Thyroid gland (tissue), 4 donors: ENCODE data around the gene FABP7. TPM values are rescaled to one million over a fixed set of nuclear protein-coding genes. Genes with fewer than 3 reads are reported as not detected.

Source experiments
- DNase-seq, 2 donors: peaks; one replicate each; pipeline ENCODE4 v3.0.0-alpha.2; 2019
- H3K27ac ChIP-seq, 3 donors: fragments of 200-600 bp; sonication (generic); 1 replicate in 2 of 3; 2 replicates in 1 of 3; pipeline ENCODE4 v1.5.1; 2016 to 2019; ENCODE audit warnings: mild to moderate bottlenecking in 1 of 3, moderate library complexity in 1 of 3
- H3K27me3 ChIP-seq: fragments of 200-600 bp; sonication (generic); one replicate; pipeline ENCODE4 v1.5.1; 2019
- H3K36me3 ChIP-seq, 2 donors: fragments of 200-600 bp; sonication (generic); one replicate each; pipeline ENCODE4 v1.5.1; 2016 to 2019
- H3K4me1 ChIP-seq, 2 donors: fragments of 200-600 bp; sonication (generic); one replicate each; pipeline ENCODE4 v1.5.1; 2017 to 2019
- H3K4me3 ChIP-seq, 3 donors: fragments of 200-600 bp; sonication (generic); replicated peaks in 1 of 3; 1 replicate in 2 of 3; 2 replicates in 1 of 3; pipeline ENCODE4 v1.5.1; 2016; ENCODE audit warnings: mild to moderate bottlenecking in 1 of 3
- H3K9me3 ChIP-seq: fragments of 200-600 bp; sonication (generic); one replicate; pipeline ENCODE4 v1.5.1; 2017
- POLR2A ChIP-seq, 2 donors: fragments of 450-650 bp; IDR thresholded peaks; one replicate each; pipeline ENCODE4 v1.6.1; 2017; ENCODE audit warnings: antibody characterized with exemption in 2 of 2, mild to moderate bottlenecking in 2 of 2, moderate library complexity in 1 of 2
- WGBS, 2 donors: methylation state at CpG; one replicate each; pipeline ENCODE4 v1.1.5; 2017; 5-methylcytosine and 5-hydroxymethylcytosine counted together
- intact Hi-C: fragments of 100-400 bp; cut with DNase I; formaldehyde crosslinking; loops from one replicate; pipeline ENCODE4 v1.15.1; 2023
- total RNA-seq, 4 donors: library from RNA; depleted of rRNA; stranded (reverse); fragments of >200 nt; gene quantifications; one replicate each; pipeline ENCODE4 v1.2.3, GENCODE V29; 2016
- TF ChIP-seq, protein P1 (sequence below), 6 experiments: fragments of 200-600 bp in 3 of 6; fragments of 450-650 bp in 3 of 6; sonication (generic) in 3 of 6; IDR thresholded peaks; one replicate each; pipeline ENCODE4 v1.5.1; 2016 to 2019; ENCODE audit warnings: antibody characterized with exemption in 6 of 6, mild to moderate bottlenecking in 2 of 6, inconsistent platforms in 1 of 6, moderate library complexity in 1 of 6

The FABP7 gene
- total RNA-seq, 4 donors from 2014 or later: not detected

DNA sequence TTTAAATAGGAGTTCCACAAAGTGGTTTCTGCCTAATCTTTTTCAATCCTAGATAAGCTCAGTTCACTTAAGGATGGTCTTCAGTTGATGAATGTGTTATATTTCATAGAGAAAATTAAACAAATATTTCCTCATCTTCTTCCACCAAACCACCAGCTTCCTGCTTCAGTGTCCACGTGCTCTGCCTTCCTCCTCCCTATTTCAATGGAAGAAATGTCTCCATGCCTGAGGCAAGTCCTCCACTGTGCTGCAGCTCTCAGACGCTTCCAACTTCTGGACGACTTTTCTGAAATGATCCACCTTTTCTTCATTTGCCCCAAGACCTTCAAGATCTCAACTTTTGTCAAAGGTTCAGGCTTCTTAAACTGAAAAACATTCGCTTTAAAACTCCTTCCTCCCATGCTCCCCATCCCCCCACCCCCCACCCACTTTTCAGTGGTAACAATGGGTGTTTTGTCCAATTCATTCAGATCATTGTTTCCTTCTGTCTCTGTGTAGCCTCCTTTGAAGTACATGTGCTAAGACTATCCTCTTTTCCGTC is 25.3 kb upstream of the FABP7 start:
- no peaks in the 10 kb centered on the region for H3K27me3 ChIP-seq
- intact Hi-C loops: no loop called here
- no peak for TF ChIP-seq POLR2A (IDR thresholded peaks at IDR 0.05)
- TF ChIP-seq, protein P1, sequence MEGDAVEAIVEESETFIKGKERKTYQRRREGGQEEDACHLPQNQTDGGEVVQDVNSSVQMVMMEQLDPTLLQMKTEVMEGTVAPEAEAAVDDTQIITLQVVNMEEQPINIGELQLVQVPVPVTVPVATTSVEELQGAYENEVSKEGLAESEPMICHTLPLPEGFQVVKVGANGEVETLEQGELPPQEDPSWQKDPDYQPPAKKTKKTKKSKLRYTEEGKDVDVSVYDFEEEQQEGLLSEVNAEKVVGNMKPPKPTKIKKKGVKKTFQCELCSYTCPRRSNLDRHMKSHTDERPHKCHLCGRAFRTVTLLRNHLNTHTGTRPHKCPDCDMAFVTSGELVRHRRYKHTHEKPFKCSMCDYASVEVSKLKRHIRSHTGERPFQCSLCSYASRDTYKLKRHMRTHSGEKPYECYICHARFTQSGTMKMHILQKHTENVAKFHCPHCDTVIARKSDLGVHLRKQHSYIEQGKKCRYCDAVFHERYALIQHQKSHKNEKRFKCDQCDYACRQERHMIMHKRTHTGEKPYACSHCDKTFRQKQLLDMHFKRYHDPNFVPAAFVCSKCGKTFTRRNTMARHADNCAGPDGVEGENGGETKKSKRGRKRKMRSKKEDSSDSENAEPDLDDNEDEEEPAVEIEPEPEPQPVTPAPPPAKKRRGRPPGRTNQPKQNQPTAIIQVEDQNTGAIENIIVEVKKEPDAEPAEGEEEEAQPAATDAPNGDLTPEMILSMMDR (IDR thresholded peaks at IDR 0.05): no peak
- H3K9me3 ChIP-seq: no peaks in the 10 kb centered on the region
- H3K4me1 ChIP-seq: no peaks in the 10 kb centered on the region
- no peaks in the 10 kb centered on the region for H3K36me3 ChIP-seq
- H3K4me3 ChIP-seq: no peak overlapping the region
- WGBS, 2 donors: 79 to 88% methylated on average over 5 of the region's 5 CpGs
- no peak overlapping the region for H3K27ac ChIP-seq
- no peak for DNase-seq

DNA sequence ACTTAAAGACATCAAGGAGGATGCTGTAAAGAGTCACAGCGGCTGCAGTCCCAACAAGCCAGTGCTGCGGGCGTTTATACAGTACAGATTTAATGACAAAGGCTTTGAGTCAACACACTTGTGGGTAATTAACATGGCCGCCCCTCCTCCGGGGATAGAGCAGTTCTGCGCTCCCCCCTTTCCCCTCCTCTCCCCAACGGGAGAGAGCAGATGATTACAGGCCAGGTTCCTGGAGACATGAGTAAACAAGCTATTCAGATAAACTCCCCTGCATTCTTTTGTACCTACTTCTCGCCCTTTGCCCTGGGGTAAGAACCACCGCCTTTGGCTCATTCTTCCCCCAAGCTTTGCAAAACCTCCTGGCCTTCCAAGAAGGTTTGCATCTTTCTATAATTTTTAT is 23.6 kb upstream of the FABP7 start:
- Histone ChIP-seq H3K4me1 (no peaks in the 10 kb centered on the region), H3K9me3 (no peaks in the 10 kb centered on the region), H3K27ac (no peak overlapping the region), H3K36me3 (no peaks in the 10 kb centered on the region), H3K27me3 (no peaks in the 10 kb centered on the region), H3K4me3 (no peak overlapping the region)
- intact Hi-C loops: no loop called here
- TF ChIP-seq, protein P1 (IDR thresholded peaks at IDR 0.05): no peak
- no peak for TF ChIP-seq POLR2A (IDR thresholded peaks at IDR 0.05)
- WGBS, 2 donors: 74 to 81% methylated on average over 9 of the region's 9 CpGs
- no peak for DNase-seq

DNA sequence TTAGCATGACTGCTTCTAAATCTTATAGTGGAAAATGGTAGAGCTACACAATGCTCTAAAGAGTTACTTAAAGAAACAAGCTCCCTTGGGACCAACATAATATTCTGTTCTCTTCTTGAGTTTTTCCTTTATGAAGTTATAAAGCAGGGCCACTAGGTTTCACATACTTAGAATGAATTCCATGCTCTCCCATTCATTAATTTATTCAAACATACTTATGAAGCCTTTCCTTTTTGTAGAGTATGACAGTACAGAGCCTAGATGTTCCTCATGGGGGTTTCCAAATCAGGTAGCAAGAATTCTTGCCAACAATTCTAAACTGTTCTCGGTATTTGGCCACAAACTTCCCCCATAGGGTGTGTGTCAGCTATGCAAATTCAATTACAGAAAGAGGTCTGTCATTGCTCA is 20.6 kb upstream of the FABP7 start:
- H3K27ac ChIP-seq: no peak overlapping the region
- H3K4me1 ChIP-seq: no peaks in the 10 kb centered on the region
- no peak overlapping the region for H3K4me3 ChIP-seq
- H3K27me3 ChIP-seq: no peaks in the 10 kb centered on the region
- intact Hi-C loops: no loop called here
- H3K36me3 ChIP-seq: no peaks in the 10 kb centered on the region
- no peak for DNase-seq
- TF ChIP-seq, protein P1 (IDR thresholded peaks at IDR 0.05): no peak
- no peak for TF ChIP-seq POLR2A (IDR thresholded peaks at IDR 0.05)
- H3K9me3 ChIP-seq: no peaks in the 10 kb centered on the region
- WGBS, 2 donors: 58 to 69% methylated on average over 1 of the region's 1 CpG

DNA sequence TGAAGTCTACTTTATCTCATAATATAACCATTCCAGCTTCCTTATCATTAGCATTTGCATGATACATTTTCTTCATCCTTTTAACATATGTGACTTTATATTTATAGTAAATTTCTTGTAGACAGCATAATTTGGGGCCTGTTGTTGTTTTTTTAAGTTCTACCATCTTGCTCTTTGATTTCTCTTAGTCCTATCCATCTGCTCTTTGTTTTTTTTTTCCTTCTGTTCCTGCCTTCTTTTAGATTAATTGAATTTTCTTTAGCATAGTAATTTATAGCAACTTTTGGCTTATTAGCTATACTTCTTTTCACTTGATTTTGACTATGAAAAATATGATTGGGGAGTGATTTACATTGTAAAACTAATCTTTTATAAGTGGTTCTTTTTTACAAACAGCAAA is 19.2 kb upstream of the FABP7 start:
- no peak overlapping the region for H3K27ac ChIP-seq
- TF ChIP-seq POLR2A (IDR thresholded peaks at IDR 0.05): no peak
- TF ChIP-seq, protein P1 (IDR thresholded peaks at IDR 0.05): no peak
- H3K36me3 ChIP-seq: no peaks in the 10 kb centered on the region
- H3K9me3 ChIP-seq: no peaks in the 10 kb centered on the region
- intact Hi-C loops: no loop called here
- H3K4me1 ChIP-seq: no peaks in the 10 kb centered on the region
- H3K4me3 ChIP-seq: no peak overlapping the region
- no peak for DNase-seq
- H3K27me3 ChIP-seq: no peaks in the 10 kb centered on the region

DNA sequence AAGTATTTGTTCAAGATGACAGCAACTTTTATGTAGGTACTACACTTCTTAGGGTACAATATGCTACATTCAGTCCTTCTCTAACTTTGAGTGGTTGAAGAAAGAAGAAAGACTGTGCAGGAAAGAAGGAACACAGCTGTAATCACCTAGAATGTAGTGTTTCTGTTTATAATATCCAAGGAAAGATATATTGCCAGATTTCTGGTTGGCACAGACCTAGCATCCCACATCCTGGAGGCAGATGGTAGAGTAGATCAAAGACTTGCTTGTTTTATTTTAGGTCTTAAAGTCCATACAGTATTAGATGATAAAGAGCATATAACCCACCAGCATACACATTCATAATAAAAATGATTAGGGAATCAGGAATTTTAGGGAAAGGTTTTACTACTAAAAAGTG is 13.3 kb upstream of the FABP7 start:
- no peak overlapping the region for H3K4me3 ChIP-seq
- no peak overlapping the region for H3K27ac ChIP-seq
- H3K9me3 ChIP-seq: no peaks in the 10 kb centered on the region
- intact Hi-C loops: no loop called here
- no peak for DNase-seq
- H3K4me1 ChIP-seq: no peaks in the 10 kb centered on the region
- no peaks in the 10 kb centered on the region for H3K36me3 ChIP-seq
- no peak for TF ChIP-seq POLR2A (IDR thresholded peaks at IDR 0.05)
- TF ChIP-seq, protein P1 (IDR thresholded peaks at IDR 0.05): no peak
- no peaks in the 10 kb centered on the region for H3K27me3 ChIP-seq
